Suprapubic skin (tissue), 4 donors: ENCODE measurements around the gene CBX6. TPM values are rescaled to one million over a fixed set of nuclear protein-coding genes. Genes with fewer than 3 reads are reported as not detected.

Experiments used
- DNase-seq, 2 donors: peaks; one replicate each; pipeline ENCODE4 v3.0.0-alpha.2; 2019; ENCODE audit warnings: low spot score in 2 of 2
- H3K27ac ChIP-seq: fragments of 200-600 bp; sonication (generic); one replicate; pipeline ENCODE4 v1.5.1; 2019
- H3K27me3 ChIP-seq: fragments of 200-600 bp; sonication (generic); one replicate; pipeline ENCODE4 v1.5.1; 2019
- H3K36me3 ChIP-seq: fragments of 200-600 bp; sonication (generic); one replicate; pipeline ENCODE4 v1.5.1; 2019
- H3K4me1 ChIP-seq: fragments of 200-600 bp; sonication (generic); one replicate; pipeline ENCODE4 v1.5.1; 2019
- H3K4me3 ChIP-seq: fragments of 200-600 bp; sonication (generic); one replicate; pipeline ENCODE4 v1.5.1; 2019; ENCODE audit warnings: mild to moderate bottlenecking
- H3K9me3 ChIP-seq: fragments of 200-600 bp; sonication (generic); one replicate; pipeline ENCODE4 v1.5.1; 2019
- EP300 ChIP-seq: sonication (generic); formaldehyde crosslinking; IDR thresholded peaks from one replicate; pipeline ENCODE4 v1.6.1; 2017; ENCODE audit warnings: antibody characterized with exemption
- POLR2A ChIP-seq, 2 donors: fragments of 450-650 bp; IDR thresholded peaks; one replicate each; pipeline ENCODE4 v1.6.1; 2017; ENCODE audit warnings: antibody characterized with exemption in 2 of 2, mild to moderate bottlenecking in 2 of 2, moderate library complexity in 2 of 2
- POLR2AphosphoS5 ChIP-seq, 3 donors: sonication (generic); formaldehyde crosslinking; IDR thresholded peaks; one replicate each; pipeline ENCODE4 v1.6.1; 2017; ENCODE audit warnings: antibody characterized with exemption in 3 of 3
- WGBS: methylation state at CpG from one replicate; pipeline ENCODE4 v1.1.5; 2018; 5-methylcytosine and 5-hydroxymethylcytosine counted together
- total RNA-seq, 4 donors: library from RNA; depleted of rRNA; stranded (reverse); fragments of >200 nt; gene quantifications; one replicate each; pipeline ENCODE4 v1.1.0, GENCODE V29; 2016
- TF ChIP-seq, protein P1 (sequence below), 2 donors: fragments of 200-600 bp in 1 of 2; fragments of 450-650 bp in 1 of 2; sonication (generic) in 1 of 2; IDR thresholded peaks; one replicate each; pipeline ENCODE4 v1.5.1; 2016 to 2019; ENCODE audit warnings: antibody characterized with exemption in 2 of 2, mild to moderate bottlenecking in 1 of 2, moderate library complexity in 1 of 2

Gene CBX6
- total RNA-seq, 4 donors from 2014 or later = 11.5 to 31.4 (median 22.1) TPM

DNA sequence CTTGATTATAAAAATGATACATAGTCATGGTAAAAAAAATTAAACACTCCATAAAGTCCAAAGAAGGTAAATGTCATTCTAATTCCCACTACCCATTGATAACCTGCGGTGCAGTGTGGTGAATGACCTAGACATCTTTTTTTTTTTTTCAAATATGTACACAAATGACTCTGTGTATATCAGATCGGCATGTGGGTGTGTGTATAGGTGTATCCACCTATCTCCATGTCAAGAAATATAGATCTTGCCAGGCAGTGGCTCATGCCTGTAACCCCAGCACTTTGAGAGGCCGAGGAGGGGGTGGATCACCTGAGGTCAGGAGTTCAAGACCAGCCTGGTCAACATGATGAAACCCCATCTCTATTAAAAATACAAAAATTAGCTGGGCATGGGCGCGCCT is 18.4 kb upstream of the CBX6 start:
- WGBS = 81% methylated on average over 5 of the region's 5 CpGs
- TF ChIP-seq POLR2AphosphoS5 (IDR thresholded peaks at IDR 0.05) (no peak), POLR2A (IDR thresholded peaks at IDR 0.05) (no peak)
- TF ChIP-seq, protein P1, sequence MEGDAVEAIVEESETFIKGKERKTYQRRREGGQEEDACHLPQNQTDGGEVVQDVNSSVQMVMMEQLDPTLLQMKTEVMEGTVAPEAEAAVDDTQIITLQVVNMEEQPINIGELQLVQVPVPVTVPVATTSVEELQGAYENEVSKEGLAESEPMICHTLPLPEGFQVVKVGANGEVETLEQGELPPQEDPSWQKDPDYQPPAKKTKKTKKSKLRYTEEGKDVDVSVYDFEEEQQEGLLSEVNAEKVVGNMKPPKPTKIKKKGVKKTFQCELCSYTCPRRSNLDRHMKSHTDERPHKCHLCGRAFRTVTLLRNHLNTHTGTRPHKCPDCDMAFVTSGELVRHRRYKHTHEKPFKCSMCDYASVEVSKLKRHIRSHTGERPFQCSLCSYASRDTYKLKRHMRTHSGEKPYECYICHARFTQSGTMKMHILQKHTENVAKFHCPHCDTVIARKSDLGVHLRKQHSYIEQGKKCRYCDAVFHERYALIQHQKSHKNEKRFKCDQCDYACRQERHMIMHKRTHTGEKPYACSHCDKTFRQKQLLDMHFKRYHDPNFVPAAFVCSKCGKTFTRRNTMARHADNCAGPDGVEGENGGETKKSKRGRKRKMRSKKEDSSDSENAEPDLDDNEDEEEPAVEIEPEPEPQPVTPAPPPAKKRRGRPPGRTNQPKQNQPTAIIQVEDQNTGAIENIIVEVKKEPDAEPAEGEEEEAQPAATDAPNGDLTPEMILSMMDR (IDR thresholded peaks at IDR 0.05) = no peak
- peaks cover 10% of the 10 kb centered on the region for H3K27me3 ChIP-seq
- no peaks in the 10 kb centered on the region for H3K36me3 ChIP-seq
- H3K27ac ChIP-seq = no peak overlapping the region
- no peak overlapping the region for H3K4me3 ChIP-seq
- DNase-seq = no peak
- no peaks in the 10 kb centered on the region for H3K9me3 ChIP-seq
- no peaks in the 10 kb centered on the region for H3K4me1 ChIP-seq

DNA sequence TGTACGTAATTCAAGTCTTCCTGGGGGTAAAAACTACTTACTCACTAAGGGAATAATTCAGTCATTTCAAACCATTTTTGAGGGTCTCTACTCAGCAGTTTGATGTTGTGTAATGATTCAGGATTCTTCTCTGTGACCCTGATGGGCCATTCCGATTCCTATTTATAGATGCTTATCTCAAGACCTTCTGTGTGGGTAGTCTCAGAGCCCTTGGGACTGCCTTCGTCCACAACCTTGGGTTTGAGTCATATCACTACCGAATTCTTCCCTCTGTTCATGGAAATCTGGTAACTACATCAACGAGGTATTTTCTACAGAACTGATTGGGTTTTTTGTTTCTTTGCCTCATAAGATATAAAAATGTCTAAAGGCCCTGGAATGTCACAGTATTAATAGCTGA is 14.3 kb upstream of the CBX6 start:
- Histone ChIP-seq H3K27ac (no peak overlapping the region), H3K4me1 (peaks cover 24% of the 10 kb centered on the region), H3K27me3 (peaks cover 3% of the 10 kb centered on the region), H3K9me3 (no peaks in the 10 kb centered on the region), H3K36me3 (no peaks in the 10 kb centered on the region), H3K4me3 (no peak overlapping the region)
- TF ChIP-seq EP300 = no peak
- TF ChIP-seq POLR2A (IDR thresholded peaks at IDR 0.05) = no peak
- no peak for TF ChIP-seq POLR2AphosphoS5 (IDR thresholded peaks at IDR 0.05)
- TF ChIP-seq, protein P1 (IDR thresholded peaks at IDR 0.05) = no peak
- WGBS = 71% methylated on average over 5 of the region's 5 CpGs
- DNase-seq = no peak

DNA sequence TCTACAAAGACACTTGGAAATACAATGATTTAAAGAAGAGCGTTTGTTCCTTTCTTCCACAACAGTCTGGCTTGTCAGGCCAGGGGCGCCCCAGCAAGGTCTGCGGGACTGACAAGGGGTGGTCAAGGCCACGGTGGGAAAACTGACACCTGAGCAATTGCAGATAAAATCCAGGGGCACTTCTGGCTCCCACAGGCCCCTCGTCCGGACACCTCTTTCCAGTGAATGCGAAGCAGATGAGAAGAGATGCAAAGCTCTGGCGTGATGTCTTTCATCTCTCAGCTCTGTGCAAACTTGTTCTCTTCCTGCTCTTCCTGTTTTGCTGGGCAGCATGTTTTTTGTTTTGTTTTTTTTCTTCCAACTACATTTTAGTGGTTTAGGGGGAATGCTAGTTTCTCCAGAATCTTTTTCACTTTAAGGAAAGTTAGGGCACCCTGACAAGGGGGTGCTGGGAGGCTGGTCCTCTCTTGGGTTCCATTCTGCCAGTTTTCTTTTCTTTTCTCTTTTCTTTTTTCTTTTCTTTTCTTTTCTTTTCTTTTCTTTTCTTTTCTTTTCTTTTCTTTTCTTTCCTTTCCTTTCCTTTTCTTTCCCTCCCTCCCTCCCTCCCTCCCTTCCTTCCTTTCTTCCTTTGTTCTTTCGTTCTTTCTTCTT is 11.1 kb upstream of the CBX6 start:
- DNase-seq = no peak
- Histone ChIP-seq H3K9me3 (no peaks in the 10 kb centered on the region), H3K4me3 (no peak overlapping the region), H3K4me1 (peaks cover 28% of the 10 kb centered on the region), H3K36me3 (no peaks in the 10 kb centered on the region), H3K27me3 (no peaks in the 10 kb centered on the region), H3K27ac (no peak overlapping the region)
- 37% methylated on average over 9 of the region's 9 CpGs for WGBS
- no peak for TF ChIP-seq POLR2A (IDR thresholded peaks at IDR 0.05)
- TF ChIP-seq, protein P1 (IDR thresholded peaks at IDR 0.05) = no peak
- TF ChIP-seq POLR2AphosphoS5 (IDR thresholded peaks at IDR 0.05) = no peak
- no peak for TF ChIP-seq EP300

DNA sequence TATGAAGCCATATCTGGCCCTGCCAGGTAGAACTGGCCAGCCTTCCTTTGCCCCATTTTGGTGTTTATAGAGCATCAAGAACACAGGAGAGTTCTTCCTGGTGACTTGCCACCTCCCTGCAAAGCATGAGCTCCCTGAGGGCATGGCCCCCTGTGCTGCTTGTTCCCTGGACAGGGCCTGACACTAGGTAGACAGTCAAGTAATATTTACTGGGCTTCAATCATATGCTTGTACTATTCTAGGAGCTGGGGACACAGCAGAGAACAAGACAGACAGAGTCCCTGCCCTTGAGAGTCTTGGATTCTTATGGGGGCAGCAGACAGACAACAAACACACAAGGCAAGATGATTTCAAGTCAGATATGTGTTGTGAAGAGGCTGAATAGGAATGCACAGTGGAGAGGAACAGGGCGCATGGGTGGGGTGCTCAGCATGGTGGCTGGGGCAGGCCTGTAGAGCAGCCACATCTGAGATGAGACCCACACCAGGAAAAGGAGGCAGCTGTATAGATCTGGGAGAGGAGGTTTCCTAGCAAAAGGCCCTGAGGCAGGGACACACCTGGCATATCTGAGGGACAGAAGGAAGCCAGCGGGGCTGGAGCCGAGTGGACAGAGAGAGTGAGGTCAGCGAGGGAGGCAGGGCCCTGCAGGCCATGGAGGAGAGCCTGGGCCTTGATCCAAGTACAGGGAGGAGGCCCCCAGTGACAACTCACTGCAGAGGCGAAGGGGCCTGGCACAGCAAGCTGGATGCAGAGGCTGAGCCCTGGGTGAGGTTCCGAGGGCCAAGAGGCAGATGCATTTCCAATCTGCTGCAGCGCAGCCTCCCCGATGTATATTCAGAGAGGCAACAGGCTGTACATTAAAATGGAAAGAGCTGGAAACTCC is 10.2 kb upstream of the CBX6 start:
- no peaks in the 10 kb centered on the region for H3K27me3 ChIP-seq
- H3K36me3 ChIP-seq = no peaks in the 10 kb centered on the region
- DNase-seq = no peak
- no peak for TF ChIP-seq POLR2AphosphoS5 (IDR thresholded peaks at IDR 0.05)
- TF ChIP-seq POLR2A (IDR thresholded peaks at IDR 0.05) = no peak
- TF ChIP-seq, protein P1 (IDR thresholded peaks at IDR 0.05) = no peak
- TF ChIP-seq EP300 = no peak
- H3K9me3 ChIP-seq = no peaks in the 10 kb centered on the region
- no peak overlapping the region for H3K4me3 ChIP-seq
- H3K4me1 ChIP-seq = peaks cover 28% of the 10 kb centered on the region
- peak overlapping the region; percentile 15 for H3K27ac ChIP-seq
- 48% methylated on average over 8 of the region's 8 CpGs for WGBS

DNA sequence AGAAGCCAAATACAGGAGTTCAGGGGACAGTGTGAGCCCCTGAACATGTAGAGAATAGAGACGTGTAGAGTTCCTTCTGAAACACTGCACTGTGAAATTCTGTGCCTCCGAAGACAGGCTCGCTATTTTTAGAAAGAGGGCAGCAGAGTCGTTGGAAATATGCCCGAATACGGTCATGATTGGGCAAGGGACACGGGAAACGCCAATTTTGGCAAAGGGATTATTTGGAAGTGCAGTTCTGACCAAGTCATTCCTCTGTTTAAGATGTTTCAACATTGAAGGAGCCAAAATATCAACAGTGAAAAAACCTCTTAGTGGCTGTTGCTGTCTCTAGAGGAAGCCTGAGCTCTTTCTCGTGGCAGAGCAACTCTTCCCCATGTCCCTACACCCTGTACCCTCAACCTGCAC is 9.5 kb upstream of the CBX6 start:
- no peaks in the 10 kb centered on the region for H3K9me3 ChIP-seq
- H3K4me3 ChIP-seq = no peak overlapping the region
- DNase-seq = no peak
- peak overlapping the region; percentile 15 for H3K27ac ChIP-seq
- H3K27me3 ChIP-seq = no peaks in the 10 kb centered on the region
- no peaks in the 10 kb centered on the region for H3K36me3 ChIP-seq
- peaks cover 28% of the 10 kb centered on the region for H3K4me1 ChIP-seq
- TF ChIP-seq EP300 (no peak), POLR2AphosphoS5 (IDR thresholded peaks at IDR 0.05) (no peak), POLR2A (IDR thresholded peaks at IDR 0.05) (no peak)
- TF ChIP-seq, protein P1 (IDR thresholded peaks at IDR 0.05) = no peak
- WGBS = 3% methylated on average over 9 of the region's 9 CpGs
